ENCODE measurements around the gene GTSF1L.

GTSF1L gene

DNA sequence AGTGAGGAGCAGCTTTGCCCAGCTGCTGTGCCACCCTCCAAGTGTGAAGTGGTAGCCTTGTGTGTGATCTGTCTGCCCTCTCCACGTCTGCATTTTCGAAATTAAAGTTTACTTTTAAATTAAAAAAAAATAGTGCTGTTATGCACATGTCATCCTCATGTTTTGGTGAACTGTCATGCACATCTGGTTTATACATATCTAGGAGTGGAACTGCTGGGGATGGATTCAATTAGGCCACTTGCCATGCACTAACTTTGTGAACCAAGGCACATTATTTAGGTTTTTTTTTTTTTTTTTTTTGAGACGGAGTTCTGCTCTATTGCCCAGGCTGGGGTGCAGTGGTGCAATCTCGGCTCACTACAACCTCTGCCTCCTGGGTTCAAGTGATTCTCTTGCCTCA is 3.6 kb downstream of the GTSF1L start:
- Histone ChIP-seq H3K9ac (ENCODE audit: low read length) (no peak overlapping the region), H3K4me1 (ENCODE audit: control insufficient read depth, low read depth, low read length) (no peaks in the 10 kb centered on the region), H3K9me3 (ENCODE audit: control insufficient read depth, low read depth, low read length) (no peaks in the 10 kb centered on the region), H3K36me3 (ENCODE audit: control insufficient read depth, low read depth, low read length) (no peaks in the 10 kb centered on the region), H3K4me3 (ENCODE audit: low read length) (no peak overlapping the region), H3K27ac (ENCODE audit: low read length) (no peak overlapping the region), H3K27me3 (ENCODE audit: control insufficient read depth, insufficient read depth, low read length) (no peaks in the 10 kb centered on the region)

GRCh38 chr20:43722153-43722505 is 4.7 kb downstream of the GTSF1L start:
- Histone ChIP-seq H3K27me3 (ENCODE audit: control insufficient read depth, insufficient read depth, low read length) (no peaks in the 10 kb centered on the region), H3K36me3 (ENCODE audit: control insufficient read depth, low read depth, low read length) (no peaks in the 10 kb centered on the region), H3K9me3 (ENCODE audit: control insufficient read depth, low read depth, low read length) (no peaks in the 10 kb centered on the region), H3K27ac (ENCODE audit: low read length) (no peak overlapping the region), H3K4me1 (ENCODE audit: control insufficient read depth, low read depth, low read length) (no peaks in the 10 kb centered on the region), H3K9ac (ENCODE audit: low read length) (no peak overlapping the region), H3K4me3 (ENCODE audit: low read length) (no peak overlapping the region)

GRCh38 chr20:43721429-43722152 is 5.2 kb downstream of the GTSF1L start:
- no peak overlapping the region for H3K4me3 ChIP-seq (ENCODE audit: low read length)
- H3K27ac ChIP-seq (ENCODE audit: low read length): no peak overlapping the region
- no peaks in the 10 kb centered on the region for H3K9me3 ChIP-seq (ENCODE audit: control insufficient read depth, low read depth, low read length)
- H3K27me3 ChIP-seq (ENCODE audit: control insufficient read depth, insufficient read depth, low read length): no peaks in the 10 kb centered on the region
- H3K9ac ChIP-seq (ENCODE audit: low read length): no peak overlapping the region
- H3K4me1 ChIP-seq (ENCODE audit: control insufficient read depth, low read depth, low read length): no peaks in the 10 kb centered on the region
- H3K36me3 ChIP-seq (ENCODE audit: control insufficient read depth, low read depth, low read length): no peaks in the 10 kb centered on the region

GRCh38 chr20:43721097-43721428 is 5.7 kb downstream of the GTSF1L start:
- H3K27me3 ChIP-seq (ENCODE audit: control insufficient read depth, insufficient read depth, low read length): no peaks in the 10 kb centered on the region
- peaks cover 2% of the 10 kb centered on the region for H3K36me3 ChIP-seq (ENCODE audit: control insufficient read depth, low read depth, low read length)
- H3K4me3 ChIP-seq (ENCODE audit: low read length): no peak overlapping the region
- no peaks in the 10 kb centered on the region for H3K9me3 ChIP-seq (ENCODE audit: control insufficient read depth, low read depth, low read length)
- no peaks in the 10 kb centered on the region for H3K4me1 ChIP-seq (ENCODE audit: control insufficient read depth, low read depth, low read length)
- H3K27ac ChIP-seq (ENCODE audit: low read length): no peak overlapping the region
- H3K9ac ChIP-seq (ENCODE audit: low read length): no peak overlapping the region

DNA sequence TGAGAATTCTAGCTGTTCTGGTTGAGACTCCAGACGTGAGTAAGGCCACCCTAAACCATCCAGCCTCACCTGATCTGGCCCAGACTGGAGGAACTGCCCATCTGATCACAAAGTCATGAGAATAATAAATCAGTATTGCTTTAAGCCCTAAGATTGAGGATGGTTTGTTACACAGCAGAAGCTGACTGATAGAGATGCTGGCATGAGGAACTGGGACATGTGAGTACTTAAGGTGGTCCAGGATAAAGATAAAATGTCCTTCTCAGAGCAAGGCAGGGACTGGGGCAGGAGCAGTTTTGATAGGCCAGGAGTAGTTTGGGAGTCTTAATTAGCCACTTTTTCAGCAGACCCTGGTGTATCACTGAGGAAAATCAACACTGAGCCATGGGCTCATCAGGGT is 6.8 kb downstream of the GTSF1L start:
- Histone ChIP-seq H3K4me1 (ENCODE audit: control insufficient read depth, low read depth, low read length) (no peaks in the 10 kb centered on the region), H3K9me3 (ENCODE audit: control insufficient read depth, low read depth, low read length) (no peaks in the 10 kb centered on the region), H3K36me3 (ENCODE audit: control insufficient read depth, low read depth, low read length) (peaks cover 10% of the 10 kb centered on the region), H3K27ac (ENCODE audit: low read length) (no peak overlapping the region), H3K27me3 (ENCODE audit: control insufficient read depth, insufficient read depth, low read length) (no peaks in the 10 kb centered on the region), H3K9ac (ENCODE audit: low read length) (no peak overlapping the region), H3K4me3 (ENCODE audit: low read length) (no peak overlapping the region)

GRCh38 chr20:43717616-43717995 is 9.2 kb downstream of the GTSF1L start:
- Histone ChIP-seq H3K9ac (ENCODE audit: low read length) (no peak overlapping the region), H3K4me1 (ENCODE audit: control insufficient read depth, low read depth, low read length) (no peaks in the 10 kb centered on the region), H3K4me3 (ENCODE audit: low read length) (no peak overlapping the region), H3K27ac (ENCODE audit: low read length) (no peak overlapping the region), H3K27me3 (ENCODE audit: control insufficient read depth, insufficient read depth, low read length) (no peaks in the 10 kb centered on the region), H3K36me3 (ENCODE audit: control insufficient read depth, low read depth, low read length) (peaks cover 26% of the 10 kb centered on the region), H3K9me3 (ENCODE audit: control insufficient read depth, low read depth, low read length) (no peaks in the 10 kb centered on the region)

- Histone ChIP-seq H3K4me1 (ENCODE audit: control insufficient read depth, low read depth, low read length) (no peaks in the 10 kb centered on the region), H3K36me3 (ENCODE audit: control insufficient read depth, low read depth, low read length) (peaks cover 32% of the 10 kb centered on the region), H3K27me3 (ENCODE audit: control insufficient read depth, insufficient read depth, low read length) (no peaks in the 10 kb centered on the region), H3K27ac (ENCODE audit: low read length) (no peak overlapping the region), H3K9ac (ENCODE audit: low read length) (no peak overlapping the region), H3K4me3 (ENCODE audit: low read length) (no peak overlapping the region), H3K9me3 (ENCODE audit: control insufficient read depth, low read depth, low read length) (no peaks in the 10 kb centered on the region)
Observed at GRCh38 chr20:43716757-43717615, 9.8 kb downstream of the GTSF1L start.

GRCh38 chr20:43716123-43716522 is 10.7 kb downstream of the GTSF1L start:
- H3K9me3 ChIP-seq (ENCODE audit: control insufficient read depth, low read depth, low read length): no peaks in the 10 kb centered on the region
- H3K36me3 ChIP-seq (ENCODE audit: control insufficient read depth, low read depth, low read length): peaks cover 38% of the 10 kb centered on the region
- H3K4me3 ChIP-seq (ENCODE audit: low read length): no peak overlapping the region
- H3K4me1 ChIP-seq (ENCODE audit: control insufficient read depth, low read depth, low read length): no peaks in the 10 kb centered on the region
- no peaks in the 10 kb centered on the region for H3K27me3 ChIP-seq (ENCODE audit: control insufficient read depth, insufficient read depth, low read length)
- no peak overlapping the region for H3K27ac ChIP-seq (ENCODE audit: low read length)
- no peak overlapping the region for H3K9ac ChIP-seq (ENCODE audit: low read length)

DNA sequence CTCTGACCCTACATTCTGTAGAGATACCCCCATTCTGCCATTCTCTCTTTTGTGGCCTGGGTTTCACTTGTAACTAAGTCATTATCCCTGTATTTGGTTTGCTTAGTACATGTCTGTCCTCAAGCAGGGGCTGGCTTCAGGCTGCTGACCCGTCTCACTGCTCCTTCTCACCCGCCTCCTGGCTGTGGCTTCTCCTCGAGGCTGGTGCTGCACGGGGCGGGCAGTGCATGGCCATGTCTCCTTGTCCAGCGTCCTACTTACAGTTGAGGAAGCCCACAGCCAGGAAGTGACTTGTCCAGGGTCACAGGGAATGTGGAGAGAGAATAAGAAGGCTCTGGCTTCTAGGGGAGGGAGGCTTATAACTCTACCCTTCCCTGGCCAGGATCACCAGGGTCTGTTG is 11.3 kb downstream of the GTSF1L start:
- Histone ChIP-seq H3K27ac (ENCODE audit: low read length) (no peak overlapping the region), H3K9me3 (ENCODE audit: control insufficient read depth, low read depth, low read length) (no peaks in the 10 kb centered on the region), H3K27me3 (ENCODE audit: control insufficient read depth, insufficient read depth, low read length) (no peaks in the 10 kb centered on the region), H3K4me3 (ENCODE audit: low read length) (no peak overlapping the region), H3K9ac (ENCODE audit: low read length) (no peak overlapping the region), H3K36me3 (ENCODE audit: control insufficient read depth, low read depth, low read length) (peaks cover 44% of the 10 kb centered on the region), H3K4me1 (ENCODE audit: control insufficient read depth, low read depth, low read length) (no peaks in the 10 kb centered on the region)

- Histone ChIP-seq H3K36me3 (ENCODE audit: control insufficient read depth, low read depth, low read length) (peaks cover 49% of the 10 kb centered on the region), H3K9ac (ENCODE audit: low read length) (no peak overlapping the region)
Observed at GRCh38 chr20:43715044-43715443, 11.8 kb downstream of the GTSF1L start.

DNA sequence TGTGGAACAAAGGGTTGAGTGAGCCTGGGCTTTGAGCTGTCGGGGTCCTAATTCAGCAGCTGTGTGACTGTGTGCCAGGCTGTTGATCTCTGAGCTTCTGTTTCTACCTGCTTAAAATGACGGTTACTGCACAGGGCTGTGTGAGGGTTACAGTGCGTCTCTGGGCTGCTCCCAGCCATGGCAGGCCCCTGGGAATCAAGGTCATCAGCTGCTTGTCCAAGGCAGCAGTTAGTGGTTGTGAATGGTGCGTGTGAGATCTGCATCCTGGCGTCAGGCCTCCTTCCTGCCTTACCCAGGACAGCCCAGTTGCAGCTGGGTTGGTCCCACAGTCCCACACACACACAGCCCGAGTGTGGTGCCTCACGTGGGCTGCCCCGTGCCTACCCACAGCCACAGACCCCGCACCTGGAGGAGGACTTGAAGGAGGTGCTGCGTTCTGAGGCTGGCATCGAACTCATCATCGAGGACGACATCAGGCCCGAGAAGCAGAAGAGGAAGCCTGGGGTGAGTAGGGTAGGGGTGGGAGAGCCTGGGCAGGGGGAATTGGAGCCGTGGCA is 15.6 kb downstream of the GTSF1L start:
- Histone ChIP-seq H3K27ac (ENCODE audit: low read length) (no peak overlapping the region), H3K4me3 (ENCODE audit: low read length) (no peak overlapping the region), H3K36me3 (ENCODE audit: control insufficient read depth, low read depth, low read length) (peaks cover 78% of the 10 kb centered on the region), H3K9me3 (ENCODE audit: control insufficient read depth, low read depth, low read length) (no peaks in the 10 kb centered on the region), H3K4me1 (ENCODE audit: control insufficient read depth, low read depth, low read length) (no peaks in the 10 kb centered on the region), H3K27me3 (ENCODE audit: control insufficient read depth, insufficient read depth, low read length) (no peaks in the 10 kb centered on the region), H3K9ac (ENCODE audit: low read length) (no peak overlapping the region)

More at GRCh38 chr20:43715044-43715443, 11.8 kb downstream of the GTSF1L start:
- no peak overlapping the region for H3K27ac ChIP-seq (ENCODE audit: low read length)
- no peaks in the 10 kb centered on the region for H3K9me3 ChIP-seq (ENCODE audit: control insufficient read depth, low read depth, low read length)
- H3K4me3 ChIP-seq (ENCODE audit: low read length): no peak overlapping the region
- H3K27me3 ChIP-seq (ENCODE audit: control insufficient read depth, insufficient read depth, low read length): no peaks in the 10 kb centered on the region
- H3K4me1 ChIP-seq (ENCODE audit: control insufficient read depth, low read depth, low read length): no peaks in the 10 kb centered on the region

All from iPS-18a (cell line).